ENCODE data around the gene MTCL1.

Gene MTCL1

DNA sequence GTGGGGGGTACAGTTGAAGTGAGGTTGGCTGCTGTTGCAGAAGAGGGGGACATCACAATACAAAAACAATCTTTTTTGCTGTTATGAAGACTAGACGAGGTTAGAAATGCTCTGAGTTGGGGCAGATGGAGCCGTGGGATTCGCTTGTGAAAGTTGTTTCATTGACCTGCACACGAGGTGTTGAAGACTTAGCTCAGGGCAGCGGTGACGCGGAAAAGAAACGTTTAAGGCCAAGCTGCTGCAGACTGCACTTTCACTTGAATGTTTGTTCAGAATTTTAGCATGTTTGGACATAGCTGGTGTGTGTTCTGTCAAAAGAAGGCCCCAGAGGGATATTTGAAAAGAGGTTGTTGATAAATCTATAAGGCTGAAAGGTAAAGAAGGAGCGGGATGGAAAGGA lies 46.3 kb downstream of the MTCL1 start:
- H3K9ac ChIP-seq (ENCODE audit: low read length): peak overlapping the region; percentile 24; the same call in 1 of the 2 replicates
- no peaks in the 10 kb centered on the region for H3F3A ChIP-seq (ENCODE audit: insufficient read depth, low read length)

GRCh38 chr18:8752329-8752728 lies 47.0 kb downstream of the MTCL1 start:
- Histone ChIP-seq H2AFZ (ENCODE audit: low read length) (no peak overlapping the region), H3K4me2 (ENCODE audit: low read length) (no peak overlapping the region), H3F3A (ENCODE audit: insufficient read depth, low read length) (no peaks in the 10 kb centered on the region), H3K79me2 (ENCODE audit: insufficient read depth, low read length) (no peaks in the 10 kb centered on the region; the same call in 1 of the 2 replicates), H4K20me1 (ENCODE audit: insufficient read depth, low read length) (no peaks in the 10 kb centered on the region), H3K27ac (ENCODE audit: low read depth, low read length, poor library complexity, severe bottlenecking) (no peak overlapping the region), H3K9me3 (ENCODE audit: low read length) (no peaks in the 10 kb centered on the region), H3K36me3 (ENCODE audit: insufficient read depth, low read length) (peaks cover 49% of the 10 kb centered on the region), H3K4me1 (ENCODE audit: insufficient read depth, low read length, severe bottlenecking) (peaks cover 57% of the 10 kb centered on the region), H3K9me2 (ENCODE audit: low read depth, low read length) (no peaks in the 10 kb centered on the region), H3K9ac (ENCODE audit: low read length) (no peak overlapping the region), H3K4me3 (ENCODE audit: low read depth, low read length, poor library complexity, severe bottlenecking) (no peak overlapping the region), H3K27me3 (ENCODE audit: insufficient read depth, low read length) (no peaks in the 10 kb centered on the region)
- no peak for TF ChIP-seq EZH2 (IDR thresholded peaks at IDR 0.05; ENCODE audit: borderline replicate concordance, low read length)
- TF ChIP-seq CTCF (IDR thresholded peaks at IDR 0.05; ENCODE audit: low read length): no peak

More for the DNA sequence above, 46.3 kb downstream of the MTCL1 start:
- H3K27ac ChIP-seq (ENCODE audit: low read depth, low read length, poor library complexity, severe bottlenecking): peak overlapping the region; percentile 52
- no peaks in the 10 kb centered on the region for H4K20me1 ChIP-seq (ENCODE audit: insufficient read depth, low read length)
- H3K9me3 ChIP-seq (ENCODE audit: low read length): no peaks in the 10 kb centered on the region
- no peak overlapping the region for H3K4me3 ChIP-seq (ENCODE audit: low read depth, low read length, poor library complexity, severe bottlenecking)
- no peaks in the 10 kb centered on the region; the same call in 1 of the 2 replicates for H3K79me2 ChIP-seq (ENCODE audit: insufficient read depth, low read length)
- peaks cover 49% of the 10 kb centered on the region for H3K36me3 ChIP-seq (ENCODE audit: insufficient read depth, low read length)
- H3K4me2 ChIP-seq (ENCODE audit: low read length): peak overlapping the region; percentile 59
- peaks cover 64% of the 10 kb centered on the region for H3K4me1 ChIP-seq (ENCODE audit: insufficient read depth, low read length, severe bottlenecking)
- no peak overlapping the region for H2AFZ ChIP-seq (ENCODE audit: low read length)
- TF ChIP-seq CTCF (IDR thresholded peaks at IDR 0.05; ENCODE audit: low read length) (no peak), EZH2 (IDR thresholded peaks at IDR 0.05; ENCODE audit: borderline replicate concordance, low read length) (no peak)
- no peaks in the 10 kb centered on the region for H3K9me2 ChIP-seq (ENCODE audit: low read depth, low read length)
- no peaks in the 10 kb centered on the region for H3K27me3 ChIP-seq (ENCODE audit: insufficient read depth, low read length)

DNA sequence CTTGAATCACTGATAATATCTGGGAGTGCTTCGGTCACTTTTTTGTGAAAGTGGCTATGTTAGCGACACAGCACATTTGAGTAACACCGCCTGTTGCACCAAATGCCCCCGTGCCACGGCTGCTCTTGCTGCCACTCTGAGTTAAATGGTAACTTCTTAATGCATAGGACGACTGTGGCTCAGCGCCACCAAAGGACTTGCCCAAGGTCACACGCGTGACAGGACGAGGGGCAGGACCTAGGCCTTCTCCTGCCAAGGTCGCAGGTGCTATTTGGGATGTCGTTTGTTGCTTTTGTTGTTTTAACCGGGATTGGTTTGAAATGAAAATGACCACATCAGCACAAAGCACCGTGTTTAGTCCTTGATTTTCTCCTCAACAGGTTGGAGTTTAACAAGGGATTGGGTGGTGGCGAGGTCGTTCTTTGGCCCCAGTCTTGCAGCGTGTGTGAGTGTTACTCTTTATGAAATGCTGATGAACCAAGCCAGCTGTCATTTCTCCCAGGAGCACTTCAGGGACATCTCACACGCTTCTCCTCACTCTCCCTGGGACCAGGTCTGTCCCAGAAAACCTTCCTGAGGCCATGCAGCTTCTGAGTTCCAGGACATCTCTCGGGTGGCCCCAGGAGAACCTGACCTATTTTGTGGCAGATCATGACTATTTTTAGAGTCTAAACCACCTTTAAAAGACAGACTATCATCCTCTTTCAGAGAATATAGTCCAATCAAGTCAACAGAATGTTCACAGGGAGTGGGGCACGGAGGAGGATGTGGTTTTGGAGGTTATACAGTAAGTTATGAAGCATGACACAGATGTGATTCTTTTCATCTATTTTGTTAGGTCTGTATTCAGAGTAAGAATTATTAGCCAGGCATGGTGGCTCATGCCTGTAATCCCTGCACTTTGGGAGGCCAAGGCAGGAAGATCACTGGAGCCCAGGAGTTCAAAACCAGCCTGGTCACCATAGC lies 49.9 kb downstream of the MTCL1 start:
- Histone ChIP-seq H3K9me3 (ENCODE audit: low read length) (peaks cover 4% of the 10 kb centered on the region; the same call in 1 of the 2 replicates), H3K27ac (ENCODE audit: low read depth, low read length, poor library complexity, severe bottlenecking) (peak overlapping the region; percentile 86), H3K4me1 (ENCODE audit: insufficient read depth, low read length, severe bottlenecking) (peaks cover 50% of the 10 kb centered on the region), H4K20me1 (ENCODE audit: insufficient read depth, low read length) (no peaks in the 10 kb centered on the region), H3K36me3 (ENCODE audit: insufficient read depth, low read length) (peaks cover 59% of the 10 kb centered on the region), H3F3A (ENCODE audit: insufficient read depth, low read length) (no peaks in the 10 kb centered on the region), H2AFZ (ENCODE audit: low read length) (no peak overlapping the region), H3K9me2 (ENCODE audit: low read depth, low read length) (no peaks in the 10 kb centered on the region), H3K9ac (ENCODE audit: low read length) (peak overlapping the region; percentile 18; the same call in 1 of the 2 replicates), H3K27me3 (ENCODE audit: insufficient read depth, low read length) (no peaks in the 10 kb centered on the region), H3K4me3 (ENCODE audit: low read depth, low read length, poor library complexity, severe bottlenecking) (peak overlapping the region; percentile 11), H3K4me2 (ENCODE audit: low read length) (peak overlapping the region; percentile 58), H3K79me2 (ENCODE audit: insufficient read depth, low read length) (no peaks in the 10 kb centered on the region; the same call in 1 of the 2 replicates)
- TF ChIP-seq EZH2 (IDR thresholded peaks at IDR 0.05; ENCODE audit: borderline replicate concordance, low read length) (no peak), CTCF (IDR thresholded peaks at IDR 0.05; ENCODE audit: low read length) (no peak)
